AG04449 (cell line): ENCODE measurements around the gene COL8A1.

Experiments
- CTCF ChIA-PET: fragments of 350-600 bp; formaldehyde crosslinking; extraction: SDS; loops from one replicate; lab custom pipeline; 2021; ENCODE audit warnings: antibody characterized with exemption; lab: Yijun Ruan, JAX
- POLR2A ChIA-PET: fragments of 400-600, 350-600 bp; formaldehyde crosslinking; extraction: SDS; loops from one replicate; lab custom pipeline; 2020; ENCODE audit warnings: antibody characterized with exemption, inconsistent platforms; lab: Yijun Ruan, JAX
- DNase-seq: peaks from one replicate; pipeline ENCODE4 v3.0.0-alpha.2; 2010; ENCODE audit warnings: low read depth, low spot score
- H3K4me3 ChIP-seq: 2 replicates; pipeline ENCODE4 v1.5.1; 2011; ENCODE audit warnings: low read depth, mild to moderate bottlenecking, control low read depth, low read length
- CTCF ChIP-seq: IDR thresholded peaks from one replicate; pipeline ENCODE4 v1.5.1; 2011; ENCODE audit warnings: mild to moderate bottlenecking, moderate library complexity, low read length, control low read depth, inconsistent platforms; ENCODE audit not compliant: insufficient read depth; ENCODE audit errors: missing control alignments

The COL8A1 gene

GRCh38 chr3:99614768-99615167 is 23.6 kb upstream of the COL8A1 start:
- ChIA-PET POLR2A (no interaction called here), CTCF (no interaction called here)
- no peak overlapping the region for H3K4me3 ChIP-seq
- no peak for DNase-seq
- no peak for TF ChIP-seq CTCF

- DNase-seq = no peak
- TF ChIP-seq CTCF = no peak
- ChIA-PET POLR2A (no interaction called here), CTCF (no interaction called here)
- no peak overlapping the region for H3K4me3 ChIP-seq
Observed at GRCh38 chr3:99620077-99620767, 18.2 kb upstream of the COL8A1 start.

GRCh38 chr3:99620976-99621375 is 17.4 kb upstream of the COL8A1 start:
- no peak for TF ChIP-seq CTCF
- no peak overlapping the region for H3K4me3 ChIP-seq
- ChIA-PET CTCF (interaction anchor here (1.0 kb wide), 1 partner anchor 8 kb away, joined by 3 read pairs; no protein-coding TSS in a partner anchor), POLR2A (no interaction called here)
- DNase-seq = no peak

- ChIA-PET CTCF (no interaction called here), POLR2A (interaction anchor here (1.4 kb wide), 1 partner anchor 13 kb away, joined by 6 read pairs; the partner anchor contains the start of gene COL8A1)
- no peak for DNase-seq
- H3K4me3 ChIP-seq = no peak overlapping the region
- no peak for TF ChIP-seq CTCF
Observed at GRCh38 chr3:99624496-99625236, 13.7 kb upstream of the COL8A1 start.

GRCh38 chr3:99625237-99625622 is 13.2 kb upstream of the COL8A1 start:
- no peak overlapping the region for H3K4me3 ChIP-seq
- POLR2A ChIA-PET = interaction anchor here (1.4 kb wide), 1 partner anchor 13 kb away, joined by 6 read pairs; the partner anchor contains the start of gene COL8A1
- TF ChIP-seq CTCF = no peak
- no peak for DNase-seq
- CTCF ChIA-PET = no interaction called here
